IMR-90 (cell line): ENCODE data around the gene CARM1. TPM values are rescaled to one million over a fixed set of nuclear protein-coding genes. Genes with fewer than 3 reads are reported as not detected.

Source experiments
- ATAC-seq: fragments of 200-7000 bp; cut with Tn5 transposase; 2 replicates; pipeline ENCODE4 v1.9.1; 2020; ENCODE audit warnings: low read depth, mild to moderate bottlenecking, moderate library complexity
- BruUV-seq: library from RNA; stranded (reverse); fragments of 400-500 nt; replicated peaks from 2 replicates; lab custom pipeline; 2021; lab: Mats Ljungman, UMichigan
- CTCF ChIA-PET: fragments of 300-600 bp; formaldehyde crosslinking; extraction: SDS; loops from one replicate; lab custom pipeline; 2021; ENCODE audit warnings: antibody characterized with exemption; lab: Yijun Ruan, JAX
- POLR2A ChIA-PET: fragments of 300-600 bp; sonication (Branson Sonifier 250); formaldehyde crosslinking; loops from one replicate; lab custom pipeline; 2022; ENCODE audit warnings: antibody characterized with exemption; ENCODE audit not compliant: unreplicated experiment; lab: Charles Lee
- DNase-seq: peaks from one replicate; pipeline ENCODE4 v3.0.0; 2013
- H2AFZ ChIP-seq: replicated peaks from 2 replicates; pipeline ENCODE3; 2013; ENCODE audit warnings: low read length, mild to moderate bottlenecking; ENCODE audit not compliant: poor library complexity
- H2AK5ac ChIP-seq: 2 replicates; pipeline ENCODE4 v1.6.1; 2013; ENCODE audit warnings: low read depth, low read length, inconsistent platforms
- H2AK9ac ChIP-seq: replicated peaks from 2 replicates; pipeline ENCODE3; 2013; ENCODE audit warnings: mild to moderate bottlenecking, low read depth, low read length, moderate library complexity; ENCODE audit not compliant: poor library complexity
- H2BK120ac ChIP-seq: 2 replicates; pipeline ENCODE4 v1.6.1; 2013; ENCODE audit warnings: low read depth, low read length, inconsistent platforms
- H2BK15ac ChIP-seq: 3 replicates; pipeline ENCODE4 v1.6.1; 2013; ENCODE audit warnings: low read depth, low read length, inconsistent platforms
- H2BK20ac ChIP-seq: 2 replicates; pipeline ENCODE4 v1.6.1; 2013; ENCODE audit warnings: low read depth, mild to moderate bottlenecking, inconsistent platforms, low read length, moderate library complexity
- H2BK5ac ChIP-seq: 2 replicates; pipeline ENCODE4 v1.6.1; 2013; ENCODE audit warnings: mild to moderate bottlenecking, low read depth, low read length, inconsistent platforms; ENCODE audit not compliant: poor library complexity, severe bottlenecking
- H3K14ac ChIP-seq: replicated peaks from 2 replicates; pipeline ENCODE4 v1.6.1; 2013; ENCODE audit warnings: low read depth, low read length, inconsistent platforms
- H3K18ac ChIP-seq: 2 replicates; pipeline ENCODE4 v1.6.1; 2013; ENCODE audit warnings: low read depth, low read length, control low read depth
- H3K23ac ChIP-seq: 2 replicates; pipeline ENCODE4 v1.6.1; 2013; ENCODE audit warnings: low read depth, low read length, inconsistent platforms
- H3K27ac ChIP-seq: 2 replicates; pipeline ENCODE4 v1.5.1; 2013; ENCODE audit warnings: mild to moderate bottlenecking, control low read depth, low read length; ENCODE audit not compliant: insufficient read depth
- H3K27me3 ChIP-seq: 2 replicates; pipeline ENCODE4 v1.6.1; 2013; ENCODE audit warnings: low read length; ENCODE audit not compliant: control insufficient read depth, insufficient read depth
- H3K36me3 ChIP-seq: 2 replicates; pipeline ENCODE4 v1.6.1; 2013; ENCODE audit warnings: low read length, mixed read lengths; ENCODE audit not compliant: control insufficient read depth, insufficient read depth
- H3K4ac ChIP-seq: 2 replicates; pipeline ENCODE4 v1.6.1; 2013; ENCODE audit warnings: low read depth, low read length, inconsistent platforms
- H3K4me1 ChIP-seq: 2 replicates; pipeline ENCODE4 v1.6.1; 2013; ENCODE audit warnings: low read length, mixed read lengths; ENCODE audit not compliant: control insufficient read depth, insufficient read depth
- H3K4me2 ChIP-seq: 2 replicates; pipeline ENCODE4 v1.6.1; 2013; ENCODE audit warnings: low read depth, mild to moderate bottlenecking, control low read depth, low read length, moderate library complexity
- H3K4me3 ChIP-seq: 2 replicates; pipeline ENCODE4 v1.5.1; 2013; ENCODE audit warnings: low read depth, mild to moderate bottlenecking, control low read depth, low read length, moderate library complexity; ENCODE audit not compliant: insufficient read depth
- H3K56ac ChIP-seq: 2 replicates; pipeline ENCODE4 v1.6.1; 2013; ENCODE audit warnings: low read length, inconsistent platforms; ENCODE audit not compliant: insufficient read depth; ENCODE audit errors: extremely low read depth
- H3K79me1 ChIP-seq, 2 experiments: 2 replicates each; pipeline ENCODE4 v1.6.1; 2013; ENCODE audit warnings: low read length in 2 of 2, inconsistent platforms in 1 of 2, low read depth in 1 of 2
- H3K9ac ChIP-seq: 2 replicates; pipeline ENCODE4 v1.6.1; 2013; ENCODE audit warnings: low read depth, low read length, control low read depth
- H3K9me1 ChIP-seq: 2 replicates; pipeline ENCODE4 v1.6.1; 2013; ENCODE audit warnings: low read length, inconsistent platforms; ENCODE audit not compliant: insufficient read depth
- H3K9me3 ChIP-seq: 2 replicates; pipeline ENCODE4 v1.6.1; 2013; ENCODE audit warnings: low read length; ENCODE audit not compliant: control insufficient read depth, insufficient read depth
- H4K20me1 ChIP-seq: 2 replicates; pipeline ENCODE4 v1.6.1; 2013; ENCODE audit warnings: low read length, inconsistent platforms; ENCODE audit not compliant: insufficient read depth
- H4K5ac ChIP-seq: 2 replicates; pipeline ENCODE4 v1.6.1; 2013; ENCODE audit warnings: mild to moderate bottlenecking, low read depth, low read length, control low read depth
- H4K8ac ChIP-seq, 2 experiments: 2 replicates each; pipeline ENCODE4 v1.6.1; 2013; ENCODE audit warnings: low read depth in 2 of 2, low read length in 2 of 2, control low read depth in 1 of 2, inconsistent platforms in 1 of 2
- H4K91ac ChIP-seq: 2 replicates; pipeline ENCODE4 v1.6.1; 2013; ENCODE audit warnings: low read depth, low read length, inconsistent platforms; ENCODE audit not compliant: insufficient read depth
- CHD1 ChIP-seq: IDR thresholded peaks from 2 replicates; pipeline ENCODE4 v1.6.1; 2012; ENCODE audit warnings: low read depth, low read length, improper control_type of control experiment
- MAZ ChIP-seq: IDR thresholded peaks from 2 replicates; pipeline ENCODE4 v1.6.1; 2012; ENCODE audit warnings: low read depth, mild to moderate bottlenecking, low read length, improper control_type of control experiment, moderate library complexity, borderline replicate concordance
- NFE2L2 ChIP-seq: fragments of 150-350 bp; IDR thresholded peaks from 2 replicates; pipeline ENCODE4 v1.6.1; 2016; ENCODE audit warnings: low read depth, mild to moderate bottlenecking, low read length
- RAD21 ChIP-seq: IDR thresholded peaks from 2 replicates; pipeline ENCODE4 v1.6.1; 2012; ENCODE audit warnings: low read length, improper control_type of control experiment
- SMC3 ChIP-seq: fragments of 150-350 bp; IDR thresholded peaks from 2 replicates; pipeline ENCODE4 v1.6.1; 2016; ENCODE audit warnings: low read depth, mild to moderate bottlenecking, antibody characterized with exemption, low read length, moderate library complexity
- WGBS, 2 experiments: methylation state at CpG; one replicate each; pipeline versions ENCODE4 v1.1.5 to v1.1.7; 2013; ENCODE audit warnings: missing lambda C conversion rate in 2 of 2; ENCODE audit not compliant: insufficient read length in 1 of 2; ENCODE audit errors: extremely low coverage in 2 of 2; 5-methylcytosine and 5-hydroxymethylcytosine counted together
- dilution Hi-C: fragments of 300-500 bp; cut with HindIII; formaldehyde crosslinking; loops from one replicate; pipeline ENCODE4 v1.14.3; 2018; ENCODE audit warnings: low sequenced_read_pairs; ENCODE audit not compliant: unreplicated experiment
- in situ Hi-C: fragments of 300-500 bp; cut with MboI; formaldehyde crosslinking; loops from 3 replicates; pipeline ENCODE4 v1.14.3; 2019; ENCODE audit warnings: low sequenced_read_pairs, inconsistent platforms, mixed read lengths
- intact Hi-C: fragments of 100-400 bp; cut with micrococcal nuclease; formaldehyde crosslinking; loops from 2 replicates; pipeline ENCODE4 v1.10.0; 2022
- polyA plus RNA-seq, 3 experiments: library from polyadenylated mRNA; depleted of rRNA; stranded (reverse); fragments of >200 nt; gene quantifications; 2 replicates each; pipeline ENCODE4 v1.2.3, GENCODE V29; 2012; ENCODE audit warnings: low replicate concordance in 1 of 3
- total RNA-seq: library from RNA; depleted of rRNA; stranded (reverse); fragments of >200 nt; gene quantifications from 2 replicates; pipeline ENCODE4 v1.2.3, GENCODE V29; 2012
- TF ChIP-seq, protein P1 (sequence below): fragments of 150-350 bp; IDR thresholded peaks from 2 replicates; pipeline ENCODE4 v1.6.1; 2016; ENCODE audit warnings: low read depth, mild to moderate bottlenecking, low read length, moderate library complexity, borderline replicate concordance

CARM1 gene
- total and polyA plus RNA-seq, 2 of the 4 experiments (the other 2 are of a cell fraction): 20.3 to 67.1 TPM

GRCh38 chr19:10929402-10929794 lies 58.0 kb downstream of the CARM1 start:
- Histone ChIP-seq H2AK9ac (peak overlapping the region; percentile 73), H3K4ac (0 out of 2 replicates have a peak overlapping the region, but pooled peaks have one; percentile 39), H2BK5ac (no peak overlapping the region), H3K27me3 (no peaks in the 10 kb centered on the region), H4K91ac (no peak overlapping the region), H4K5ac (no peak overlapping the region; the same call in 1 of the 2 replicates), H3K4me2 (peak overlapping the region; percentile 94), H3K9me1 (peaks cover 9% of the 10 kb centered on the region), H3K27ac (peak overlapping the region; percentile 47; the same call in 1 of the 2 replicates), H2AK5ac (peak overlapping the region; percentile 35), H3K9ac (peak overlapping the region; percentile 75), H4K20me1 (peaks cover 6% of the 10 kb centered on the region), H2AFZ (peak overlapping the region; percentile 96), H3K36me3 (peaks cover 18% of the 10 kb centered on the region), H4K8ac (peak overlapping the region in 1 of 2 experiments; percentile 68; a peak in 1 of 4 replicates), H3K4me1 (peaks cover 12% of the 10 kb centered on the region), H3K23ac (0 out of 2 replicates have a peak overlapping the region, but pooled peaks have one; percentile 51), H2BK20ac (no peak overlapping the region), H3K79me1 (peaks cover 15 to 49% of the 10 kb centered on the region in 2 experiments), H2BK15ac (no peak overlapping the region), H3K14ac (0 out of 2 replicates have a peak overlapping the region, but pooled peaks have one; percentile 13), H3K56ac (no peak overlapping the region), H3K9me3 (no peaks in the 10 kb centered on the region), H2BK120ac (no peak overlapping the region), H3K18ac (no peak overlapping the region), H3K4me3 (peak overlapping the region; percentile 86)
- dilution Hi-C loops (no loop called here), intact Hi-C loops (loop anchor here (5.0 kb wide), 1 partner anchor 57 kb away; the partner anchor contains the start of gene CARM1), in situ Hi-C loops (no loop called here)
- DNase-seq (no peak), ATAC-seq (no peak)
- TF ChIP-seq NFE2L2 (no peak), MAZ (no peak), RAD21 (no peak), SMC3 (no peak), CHD1 (no peak)
- TF ChIP-seq, protein P1, sequence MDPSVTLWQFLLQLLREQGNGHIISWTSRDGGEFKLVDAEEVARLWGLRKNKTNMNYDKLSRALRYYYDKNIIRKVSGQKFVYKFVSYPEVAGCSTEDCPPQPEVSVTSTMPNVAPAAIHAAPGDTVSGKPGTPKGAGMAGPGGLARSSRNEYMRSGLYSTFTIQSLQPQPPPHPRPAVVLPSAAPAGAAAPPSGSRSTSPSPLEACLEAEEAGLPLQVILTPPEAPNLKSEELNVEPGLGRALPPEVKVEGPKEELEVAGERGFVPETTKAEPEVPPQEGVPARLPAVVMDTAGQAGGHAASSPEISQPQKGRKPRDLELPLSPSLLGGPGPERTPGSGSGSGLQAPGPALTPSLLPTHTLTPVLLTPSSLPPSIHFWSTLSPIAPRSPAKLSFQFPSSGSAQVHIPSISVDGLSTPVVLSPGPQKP: no peak
- CTCF ChIA-PET: no interaction called here
- no TSS peak for BruUV-seq
- 4% methylated on average over 20 of the region's 27 CpGs; no CpG with 5 or more reads in 1 of the 2 experiments for WGBS, 2 experiments
- POLR2A ChIA-PET: no interaction called here
